HG03159 (cell line): ENCODE measurements around the gene ST6GAL1.
"Not testable (repeated sequence)": the region's sequence is repeated elsewhere in the genome, so short reads cannot be mapped to it uniquely, and the experiment has no call there.

Experiments used
- ATAC-seq: cut with Tn5 transposase; IDR thresholded peaks from one replicate; pipeline ENCODE4 v1.9.1; 2021; ENCODE audit warnings: mild to moderate bottlenecking, moderate library complexity; ENCODE audit not compliant: unreplicated experiment

Gene ST6GAL1

DNA sequence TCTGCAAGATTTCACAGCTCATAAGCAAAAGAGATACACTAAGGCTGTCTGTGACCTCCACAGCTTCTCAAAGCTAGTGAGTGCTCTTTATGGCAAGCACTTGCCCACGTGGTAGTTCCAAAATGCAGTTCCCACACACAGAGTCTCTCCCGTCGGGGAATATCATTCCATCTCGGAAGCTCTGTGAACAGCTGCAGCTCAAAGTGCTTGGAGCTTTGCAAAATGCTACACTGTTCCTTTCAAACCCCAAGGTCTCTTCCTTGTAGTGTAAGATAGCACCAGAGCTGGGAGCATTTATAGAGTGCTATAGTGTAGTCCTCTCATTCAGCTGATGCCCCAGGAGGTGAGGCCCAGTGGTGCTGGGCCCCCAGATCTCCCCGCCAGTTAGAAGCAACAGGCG is 36.1 kb downstream of the ST6GAL1 start:
- ATAC-seq = no peak

GRCh38 chr3:186967236-186967635 is 36.9 kb downstream of the ST6GAL1 start:
- ATAC-seq = not testable (repeated sequence)

- no peak for ATAC-seq
Measured at GRCh38 chr3:186967686-186968085, 37.4 kb downstream of the ST6GAL1 start.

GRCh38 chr3:186969607-186970006 is 39.3 kb downstream of the ST6GAL1 start:
- ATAC-seq = no peak

- not testable (repeated sequence) for ATAC-seq
Measured at GRCh38 chr3:186971106-186971505, 40.8 kb downstream of the ST6GAL1 start.

GRCh38 chr3:186971578-186971977 is 41.3 kb downstream of the ST6GAL1 start:
- no peak for ATAC-seq

DNA sequence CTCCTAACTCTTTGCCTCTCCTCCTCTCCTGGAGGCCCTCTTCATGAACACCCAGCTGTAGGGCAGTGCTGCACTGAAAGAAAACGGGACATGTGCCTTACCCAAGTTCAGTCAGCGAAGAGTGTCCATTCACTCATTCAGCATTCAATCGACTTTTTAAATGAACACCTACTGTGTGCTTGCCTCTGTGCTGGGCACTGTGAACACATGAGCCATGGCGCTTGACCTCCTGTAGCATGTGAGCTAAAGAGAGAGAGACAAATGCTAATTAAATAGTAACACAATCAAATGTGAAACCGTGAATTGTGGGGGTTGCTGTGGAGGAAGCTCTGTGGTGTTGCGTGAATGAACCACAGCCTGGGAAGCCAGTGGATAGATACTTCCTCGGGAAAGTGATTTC is 43.4 kb downstream of the ST6GAL1 start:
- no peak for ATAC-seq

- ATAC-seq = no peak
Measured at GRCh38 chr3:186974824-186975313, 44.5 kb downstream of the ST6GAL1 start.

- ATAC-seq = no peak
Measured at GRCh38 chr3:186975726-186976125, 45.4 kb downstream of the ST6GAL1 start.

- no peak for ATAC-seq
Measured at GRCh38 chr3:186976837-186977750, 46.8 kb downstream of the ST6GAL1 start.

DNA sequence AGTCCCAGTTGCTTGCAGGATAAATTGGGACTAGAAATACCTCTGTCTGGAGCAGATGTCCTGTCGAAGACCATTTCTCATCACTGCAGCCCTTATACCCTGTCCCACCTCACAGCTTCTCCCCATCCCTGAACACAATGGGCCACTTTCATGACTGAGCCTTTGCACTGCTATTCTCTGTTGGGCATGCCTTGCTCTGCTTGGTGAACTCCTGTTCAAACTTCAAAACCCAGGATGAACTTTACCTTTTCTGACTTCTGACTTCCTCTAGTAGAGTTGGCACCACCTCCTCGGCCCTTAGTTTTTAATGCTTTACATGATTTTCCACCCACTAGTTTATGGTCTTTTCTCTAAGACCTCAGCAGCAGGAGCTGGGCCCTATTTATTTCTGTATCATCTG is 48.4 kb downstream of the ST6GAL1 start:
- ATAC-seq = no peak

- no peak for ATAC-seq
Measured at GRCh38 chr3:186979852-186980251, 49.5 kb downstream of the ST6GAL1 start.

GRCh38 chr3:186980989-186981388 is 50.7 kb downstream of the ST6GAL1 start:
- ATAC-seq = no peak

- ATAC-seq = no peak
Measured at GRCh38 chr3:186983659-186984058, 53.3 kb downstream of the ST6GAL1 start.

DNA sequence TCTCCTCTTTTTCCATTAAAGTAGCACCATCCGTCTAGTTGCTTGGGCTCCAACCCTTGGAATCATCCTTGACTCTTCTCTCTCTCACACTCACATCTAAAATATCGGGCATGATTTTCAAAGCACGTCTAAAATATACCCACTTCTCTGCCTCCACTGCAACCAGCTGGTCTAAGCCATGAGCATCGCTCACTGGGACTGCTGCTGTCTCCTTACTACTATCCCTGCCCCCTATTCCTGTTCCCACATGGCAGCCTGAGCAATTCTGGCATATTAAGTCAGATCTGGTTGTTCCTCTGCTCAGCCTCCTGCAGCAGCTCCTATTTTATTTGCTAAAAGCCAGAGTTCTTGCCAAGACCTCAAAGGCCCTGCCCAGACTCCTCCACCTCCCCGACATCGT is 53.7 kb downstream of the ST6GAL1 start:
- ATAC-seq = no peak

DNA sequence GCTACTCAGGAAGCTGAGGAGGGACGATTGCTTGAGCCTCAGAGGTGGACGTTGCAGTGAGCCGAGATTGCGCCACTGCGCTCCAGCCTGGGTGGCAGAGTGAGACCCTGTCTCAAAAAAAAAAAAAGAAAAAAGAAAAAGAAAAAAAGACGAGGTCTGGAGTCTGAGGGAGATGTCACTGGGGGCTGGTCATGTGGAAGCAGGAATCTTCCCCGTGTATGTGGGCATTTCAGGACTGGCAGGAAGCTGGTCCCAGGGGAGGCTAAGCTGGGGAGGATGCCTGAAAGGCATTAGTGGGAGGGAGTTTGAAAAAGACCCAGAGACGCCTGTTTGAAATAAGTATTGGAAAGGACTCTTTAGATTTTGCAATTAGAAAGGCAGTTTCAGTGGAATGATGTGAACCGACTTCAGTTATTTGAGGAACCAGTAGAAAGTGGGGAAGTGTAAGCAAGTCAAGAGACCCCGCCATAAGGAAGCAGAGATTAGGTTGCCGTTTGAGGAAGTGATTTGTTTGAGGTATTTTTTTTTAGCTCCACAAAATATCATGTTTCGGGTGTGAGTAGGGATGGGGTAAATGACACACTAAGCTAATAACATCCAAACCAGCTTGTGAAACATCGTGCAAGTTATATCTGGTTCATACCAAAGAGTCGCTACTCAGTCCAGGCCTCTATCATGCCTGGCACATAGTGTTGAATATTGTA is 55.5 kb downstream of the ST6GAL1 start:
- peak; percentile 58 for ATAC-seq

DNA sequence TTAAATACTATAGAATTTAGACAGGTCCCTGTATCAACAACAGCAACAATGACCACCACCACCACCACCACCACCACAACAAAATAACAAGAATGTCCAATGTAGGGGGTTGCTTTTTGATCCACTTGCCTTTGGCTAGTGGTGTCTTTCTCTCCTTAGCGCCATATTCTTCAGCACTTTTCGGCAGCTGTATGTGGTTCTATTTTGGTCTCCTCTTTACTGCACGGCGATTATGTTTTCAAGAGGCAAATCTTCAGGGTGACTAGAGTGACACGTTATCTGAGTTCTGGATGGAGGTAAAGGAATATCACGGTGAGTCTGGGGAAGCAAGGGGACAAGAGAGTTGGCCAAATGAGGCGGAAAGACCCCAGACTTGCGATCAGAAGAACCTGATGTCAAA is 56.1 kb downstream of the ST6GAL1 start:
- no peak for ATAC-seq

DNA sequence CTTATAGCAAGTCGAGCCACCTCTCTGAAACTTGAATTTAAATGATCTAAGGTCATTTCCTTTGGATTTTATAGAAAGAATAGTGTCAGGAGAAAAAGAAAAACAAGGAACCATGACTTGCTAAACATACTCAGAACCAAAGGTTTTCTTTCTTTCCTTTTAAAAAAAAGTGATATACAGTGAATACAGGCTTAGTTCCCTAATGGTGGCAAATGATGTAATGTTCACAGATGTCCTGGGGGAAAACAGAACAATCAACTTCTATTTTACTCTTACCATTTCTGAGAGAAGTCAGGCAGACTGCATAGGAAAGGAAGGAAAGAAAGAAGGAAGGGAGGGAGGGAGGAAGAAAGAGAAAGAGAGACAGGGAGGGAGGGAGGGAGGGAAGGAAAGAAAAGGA is 56.5 kb downstream of the ST6GAL1 start:
- ATAC-seq = no peak

- peak; percentile 79 for ATAC-seq
Measured at GRCh38 chr3:186988806-186989205, 58.5 kb downstream of the ST6GAL1 start.

DNA sequence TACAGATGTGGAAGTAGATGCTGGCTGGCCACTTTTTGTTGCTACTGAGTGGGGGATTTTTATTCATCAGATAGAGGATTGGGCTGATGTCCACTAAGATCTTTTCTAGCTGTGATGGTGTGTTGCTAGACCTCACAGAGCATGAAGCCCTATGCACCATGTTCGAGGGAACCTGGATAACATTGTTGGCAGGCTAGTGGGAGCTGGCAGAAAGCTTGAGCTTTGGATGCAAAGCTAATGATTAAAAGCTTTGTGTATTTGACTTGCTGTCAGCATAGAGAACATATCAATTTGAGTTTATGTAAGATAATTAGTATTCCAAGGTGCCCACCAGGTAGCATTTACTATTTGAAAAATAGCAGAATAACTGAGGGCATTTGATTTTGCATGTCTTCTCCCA is 59.1 kb downstream of the ST6GAL1 start:
- no peak for ATAC-seq

DNA sequence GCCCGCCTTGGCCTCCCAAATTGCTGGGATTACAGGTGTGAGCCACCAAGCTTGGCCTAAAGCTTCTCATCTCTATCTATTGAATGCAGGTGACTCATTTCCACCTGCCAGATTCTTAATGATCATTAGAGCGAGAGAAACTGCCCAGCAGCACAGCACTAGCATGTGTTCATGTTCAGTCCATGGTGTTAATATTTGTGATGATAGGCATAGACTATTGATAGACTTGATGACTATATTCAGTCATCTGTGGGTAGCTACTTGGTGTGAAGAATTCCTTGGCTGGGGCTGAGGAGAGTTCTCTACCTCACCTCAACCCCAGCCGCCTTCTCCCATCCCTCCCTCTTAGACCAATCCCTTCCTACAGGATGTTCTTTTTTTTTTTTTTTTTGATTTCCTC is 60.0 kb downstream of the ST6GAL1 start:
- ATAC-seq = no peak

DNA sequence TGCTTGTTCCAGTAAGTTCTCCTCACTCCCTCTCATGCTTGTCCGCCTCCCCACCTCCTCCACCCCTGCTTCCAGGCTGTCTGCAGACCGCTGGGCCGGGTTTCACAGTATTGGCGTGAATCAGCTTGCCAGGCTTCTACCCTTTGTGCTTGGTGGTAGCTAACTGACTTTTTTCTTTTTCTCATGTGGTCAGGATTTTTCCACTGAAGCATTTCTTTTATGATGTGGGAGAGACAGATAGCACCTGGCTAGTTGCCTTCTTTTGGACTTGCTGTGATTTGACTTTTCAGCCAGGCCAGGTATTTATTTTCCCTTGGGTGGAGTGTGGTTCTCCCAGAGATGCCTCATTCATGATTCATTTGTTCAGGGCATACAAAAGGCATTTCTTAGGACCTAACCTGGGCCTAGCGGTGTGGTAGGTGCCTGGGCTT is 60.6 kb downstream of the ST6GAL1 start:
- ATAC-seq = no peak
